Activated CD4-positive, alpha-beta T cell treated with anti-CD3 and anti-CD28 coated beads, Interleukin-2, amount 50 U/mL, for 1 hour (primary cell): ENCODE results near the gene OSCP1.
A peak's percentile ranks its signal among the peaks of the same experiment; 100 is the strongest.

Source experiments
- DNase-seq: peaks from one replicate; pipeline ENCODE4 v3.0.0-alpha.2; 2020

Gene OSCP1

GRCh38 chr1:36446271-36446670, 4.0 kb downstream of the OSCP1 start:
- no peak for DNase-seq

GRCh38 chr1:36443297-36443696, 7.0 kb downstream of the OSCP1 start:
- no peak for DNase-seq

- DNase-seq = no peak
These were observed 7.9 kb downstream of the OSCP1 start for GRCh38 chr1:36442337-36442736.

- DNase-seq = no peak
These were observed 9.6 kb downstream of the OSCP1 start for GRCh38 chr1:36440646-36441045.

GRCh38 chr1:36440044-36440443, 10.2 kb downstream of the OSCP1 start:
- DNase-seq = no peak

- no peak for DNase-seq
These were observed 11.5 kb downstream of the OSCP1 start for GRCh38 chr1:36438715-36439114.

- no peak for DNase-seq
These were observed 13.4 kb downstream of the OSCP1 start for GRCh38 chr1:36436821-36437220.

GRCh38 chr1:36433102-36433501, 17.1 kb downstream of the OSCP1 start:
- no peak for DNase-seq

GRCh38 chr1:36432616-36433015, 17.6 kb downstream of the OSCP1 start:
- DNase-seq = no peak

GRCh38 chr1:36425791-36426190, 24.5 kb downstream of the OSCP1 start:
- no peak for DNase-seq

GRCh38 chr1:36421649-36422048, 28.6 kb downstream of the OSCP1 start:
- no peak for DNase-seq

GRCh38 chr1:36420836-36421317, 29.4 kb downstream of the OSCP1 start:
- DNase-seq = peak; percentile 92

- no peak for DNase-seq
These were observed 29.8 kb downstream of the OSCP1 start for GRCh38 chr1:36420409-36420808.

- no peak for DNase-seq
These were observed 30.7 kb downstream of the OSCP1 start for GRCh38 chr1:36419569-36419968.

- DNase-seq = no peak
These were observed 31.1 kb downstream of the OSCP1 start for GRCh38 chr1:36419140-36419539.

GRCh38 chr1:36417931-36418330, 32.3 kb downstream of the OSCP1 start:
- no peak for DNase-seq

GRCh38 chr1:36415661-36416326, 34.5 kb downstream of the OSCP1 start:
- DNase-seq = no peak

GRCh38 chr1:36414384-36414783, 35.9 kb downstream of the OSCP1 start:
- DNase-seq = no peak

- DNase-seq = peak; percentile 16
These were observed 38.3 kb downstream of the OSCP1 start for GRCh38 chr1:36411674-36412648.

GRCh38 chr1:36408479-36408878, 41.8 kb downstream of the OSCP1 start:
- no peak for DNase-seq

GRCh38 chr1:36406440-36406839, 43.8 kb downstream of the OSCP1 start:
- DNase-seq = no peak

GRCh38 chr1:36402504-36402890, 47.8 kb downstream of the OSCP1 start:
- DNase-seq = no peak

GRCh38 chr1:36401602-36402503, 48.4 kb downstream of the OSCP1 start:
- DNase-seq = no peak
